Ishikawa (cell line): ENCODE measurements around the gene B3GAT1.

Experiments
- CEBPB ChIP-seq: IDR thresholded peaks from 2 replicates; pipeline ENCODE4 v1.6.1; 2012
- CREB1 ChIP-seq: IDR thresholded peaks from 2 replicates; pipeline ENCODE4 v1.6.1; 2012; ENCODE audit warnings: low read depth
- EGR1 ChIP-seq: IDR thresholded peaks from 2 replicates; pipeline ENCODE4 v1.6.1; 2012
- EP300 ChIP-seq: IDR thresholded peaks from 2 replicates; pipeline ENCODE4 v1.6.1; 2012; ENCODE audit warnings: borderline replicate concordance
- FOXM1 ChIP-seq: IDR thresholded peaks from 2 replicates; pipeline ENCODE4 v1.6.1; 2012; ENCODE audit warnings: low read depth, borderline replicate concordance
- MAX ChIP-seq: IDR thresholded peaks from 2 replicates; pipeline ENCODE4 v1.6.1; 2012
- NFIC ChIP-seq: IDR thresholded peaks from 2 replicates; pipeline ENCODE4 v1.6.1; 2012
- RAD21 ChIP-seq: IDR thresholded peaks from 2 replicates; pipeline ENCODE4 v1.6.1; 2012; ENCODE audit warnings: low read depth
- REST ChIP-seq: IDR thresholded peaks from 2 replicates; pipeline ENCODE4 v1.6.1; 2012; ENCODE audit warnings: low read depth, mild to moderate bottlenecking
- TAF1 ChIP-seq: IDR thresholded peaks from 2 replicates; pipeline ENCODE4 v1.6.1; 2012; ENCODE audit warnings: low read depth, mild to moderate bottlenecking
- TCF12 ChIP-seq: IDR thresholded peaks from 2 replicates; pipeline ENCODE4 v1.6.1; 2012; ENCODE audit warnings: low read depth
- TEAD4 ChIP-seq: IDR thresholded peaks from 2 replicates; pipeline ENCODE4 v1.6.1; 2012
- USF1 ChIP-seq: IDR thresholded peaks from 2 replicates; pipeline ENCODE4 v1.6.1; 2012
- YY1 ChIP-seq: IDR thresholded peaks from 2 replicates; pipeline ENCODE4 v1.6.1; 2012; ENCODE audit warnings: low read depth
- ZBTB7A ChIP-seq: IDR thresholded peaks from 2 replicates; pipeline ENCODE4 v1.6.1; 2012; ENCODE audit warnings: low read depth

The B3GAT1 gene

GRCh38 chr11:134370526-134371435 is 41.3 kb downstream of the B3GAT1 start:
- TF ChIP-seq ZBTB7A (no peak), EGR1 (no peak), USF1 (no peak), TCF12 (no peak), NFIC (no peak), FOXM1 (no peak), TEAD4 (no peak)

GRCh38 chr11:134369656-134370525 is 42.2 kb downstream of the B3GAT1 start:
- TF ChIP-seq CEBPB: no peak
- TF ChIP-seq TCF12: no peak
- no peak for TF ChIP-seq TAF1
- no peak for TF ChIP-seq FOXM1
- no peak for TF ChIP-seq YY1
- no peak for TF ChIP-seq RAD21
- TF ChIP-seq REST: no peak
- no peak for TF ChIP-seq CREB1
- no peak for TF ChIP-seq MAX
- no peak for TF ChIP-seq EP300
- TF ChIP-seq ZBTB7A: no peak
- no peak for TF ChIP-seq EGR1
- TF ChIP-seq NFIC: no peak
- TF ChIP-seq USF1: no peak
- no peak for TF ChIP-seq TEAD4

GRCh38 chr11:134367781-134368180 is 44.3 kb downstream of the B3GAT1 start:
- TF ChIP-seq TCF12: no peak
- no peak for TF ChIP-seq ZBTB7A
- TF ChIP-seq FOXM1: no peak
- no peak for TF ChIP-seq EGR1
- TF ChIP-seq REST: no peak
- TF ChIP-seq TEAD4: no peak
- TF ChIP-seq YY1: no peak
- no peak for TF ChIP-seq USF1
- no peak for TF ChIP-seq RAD21
- no peak for TF ChIP-seq EP300
- TF ChIP-seq MAX: no peak
- no peak for TF ChIP-seq CEBPB
- TF ChIP-seq TAF1: no peak
- no peak for TF ChIP-seq NFIC
- no peak for TF ChIP-seq CREB1

GRCh38 chr11:134366254-134366653 is 45.8 kb downstream of the B3GAT1 start:
- TF ChIP-seq ZBTB7A (no peak), TCF12 (no peak), RAD21 (no peak), REST (no peak), TEAD4 (no peak), FOXM1 (no peak), NFIC (no peak), EGR1 (no peak), YY1 (no peak), EP300 (no peak), CEBPB (no peak)
